ENCODE measurements around the gene PHAF1.

DNA sequence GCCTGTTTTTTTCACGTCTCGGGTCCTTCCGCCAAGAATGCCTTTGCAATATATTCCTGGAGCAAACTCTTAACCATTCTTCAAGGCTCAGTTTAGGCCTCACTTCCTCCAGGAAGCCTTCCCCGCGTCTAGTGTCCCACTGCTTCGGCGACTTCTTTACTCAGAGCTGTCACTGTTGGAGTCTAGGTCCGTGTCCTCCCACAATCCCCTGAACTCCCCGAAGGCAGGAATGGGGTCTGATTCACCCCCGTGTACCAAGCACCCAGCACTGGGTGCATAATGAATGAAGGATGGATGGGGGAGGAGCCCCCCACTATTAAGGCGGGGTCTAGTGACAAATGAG is 73.5 kb downstream of the PHAF1 start:
- TF ChIP-seq, protein P1, sequence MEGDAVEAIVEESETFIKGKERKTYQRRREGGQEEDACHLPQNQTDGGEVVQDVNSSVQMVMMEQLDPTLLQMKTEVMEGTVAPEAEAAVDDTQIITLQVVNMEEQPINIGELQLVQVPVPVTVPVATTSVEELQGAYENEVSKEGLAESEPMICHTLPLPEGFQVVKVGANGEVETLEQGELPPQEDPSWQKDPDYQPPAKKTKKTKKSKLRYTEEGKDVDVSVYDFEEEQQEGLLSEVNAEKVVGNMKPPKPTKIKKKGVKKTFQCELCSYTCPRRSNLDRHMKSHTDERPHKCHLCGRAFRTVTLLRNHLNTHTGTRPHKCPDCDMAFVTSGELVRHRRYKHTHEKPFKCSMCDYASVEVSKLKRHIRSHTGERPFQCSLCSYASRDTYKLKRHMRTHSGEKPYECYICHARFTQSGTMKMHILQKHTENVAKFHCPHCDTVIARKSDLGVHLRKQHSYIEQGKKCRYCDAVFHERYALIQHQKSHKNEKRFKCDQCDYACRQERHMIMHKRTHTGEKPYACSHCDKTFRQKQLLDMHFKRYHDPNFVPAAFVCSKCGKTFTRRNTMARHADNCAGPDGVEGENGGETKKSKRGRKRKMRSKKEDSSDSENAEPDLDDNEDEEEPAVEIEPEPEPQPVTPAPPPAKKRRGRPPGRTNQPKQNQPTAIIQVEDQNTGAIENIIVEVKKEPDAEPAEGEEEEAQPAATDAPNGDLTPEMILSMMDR (IDR thresholded peaks at IDR 0.05; ENCODE audit: borderline replicate concordance, extremely low read depth, low read length, poor library complexity, severe bottlenecking), result no peak
- no peak for TF ChIP-seq EZH2 (IDR thresholded peaks at IDR 0.05; ENCODE audit: borderline replicate concordance, low read depth, low read length, severe bottlenecking)

Measured in DND-41 (cell line).